PC-9 (cell line): ENCODE data around the gene PDE8A. TPM values are rescaled to one million over a fixed set of nuclear protein-coding genes. Genes with fewer than 3 reads are reported as not detected.
"Not testable (repeated sequence)": the region's sequence is repeated elsewhere in the genome, so short reads cannot be mapped to it uniquely, and the experiment has no call there.

Experiments used
- BruUV-seq: library from RNA; stranded (reverse); fragments of 400-500 nt; replicated peaks from 2 replicates; lab custom pipeline; 2021; lab: Mats Ljungman, UMichigan
- CTCF ChIA-PET: fragments of 300-600 bp; sonication (Branson Sonifier 250); formaldehyde crosslinking; loops from one replicate; lab custom pipeline; 2022; ENCODE audit warnings: antibody characterized with exemption; lab: Charles Lee
- POLR2A ChIA-PET: fragments of 300-600 bp; sonication (Branson Sonifier 250); formaldehyde crosslinking; loops from one replicate; lab custom pipeline; 2022; ENCODE audit warnings: antibody characterized with exemption; ENCODE audit not compliant: unreplicated experiment; lab: Charles Lee
- DNase-seq, 2 experiments: peaks; one replicate each; pipeline versions ENCODE4 v3.0.0 to v3.0.0-alpha.2; 2015 to 2022; ENCODE audit warnings: mixed read lengths in 1 of 2
- H2AFZ ChIP-seq: fragments of 200-600 bp; sonication (generic); 2 replicates; pipeline ENCODE4 v1.8.1; 2017; ENCODE audit warnings: antibody characterized with exemption
- H3F3A ChIP-seq: fragments of 200-600 bp; sonication (generic); 2 replicates; pipeline ENCODE4 v1.8.1; 2017; ENCODE audit warnings: antibody characterized with exemption, mild to moderate bottlenecking, low read depth; ENCODE audit not compliant: insufficient read depth
- H3K27ac ChIP-seq: fragments of 200-600 bp; sonication (generic); 2 replicates; pipeline ENCODE4 v1.6.1; 2016; ENCODE audit warnings: mixed run types
- H3K27me3 ChIP-seq: fragments of 200-600 bp; sonication (generic); 2 replicates; pipeline ENCODE4 v1.6.1; 2016; ENCODE audit warnings: low read depth, mixed run types; ENCODE audit not compliant: insufficient read depth
- H3K36me3 ChIP-seq: fragments of 200-600 bp; sonication (generic); 2 replicates; pipeline ENCODE4 v1.6.1; 2016; ENCODE audit warnings: low read depth, mixed run types
- H3K4me1 ChIP-seq: fragments of 200-600 bp; sonication (generic); replicated peaks from 2 replicates; pipeline ENCODE4 v1.6.1; 2016; ENCODE audit warnings: mixed run types; ENCODE audit not compliant: insufficient read depth
- H3K4me2 ChIP-seq: fragments of 200-600 bp; sonication (generic); 2 replicates; pipeline ENCODE4 v1.6.1; 2017; ENCODE audit warnings: mixed run types
- H3K4me3 ChIP-seq: fragments of 200-600 bp; sonication (generic); 2 replicates; pipeline ENCODE4 v1.6.1; 2016; ENCODE audit warnings: mixed run types
- H3K79me2 ChIP-seq: fragments of 200-600 bp; sonication (generic); 2 replicates; pipeline ENCODE4 v1.6.1; 2017; ENCODE audit warnings: low read depth, mixed run types
- H3K9me2 ChIP-seq: fragments of 200-600 bp; sonication (generic); 2 replicates; pipeline ENCODE4 v1.8.1; 2017; ENCODE audit warnings: mild to moderate bottlenecking; ENCODE audit not compliant: insufficient read depth
- H3K9me3 ChIP-seq: fragments of 200-600 bp; sonication (generic); 2 replicates; pipeline ENCODE4 v1.8.1; 2016; ENCODE audit warnings: low read depth; ENCODE audit not compliant: insufficient read depth
- H4K20me1 ChIP-seq: fragments of 200-600 bp; sonication (generic); 2 replicates; pipeline ENCODE4 v1.8.1; 2017; ENCODE audit not compliant: insufficient read depth
- CTCF ChIP-seq: fragments of 200-600 bp; sonication (generic); conservative IDR thresholded peaks from 2 replicates; pipeline ENCODE4 v1.6.1; 2017; ENCODE audit warnings: mixed run types, antibody characterized with exemption, mild to moderate bottlenecking, moderate library complexity
- EZH2 ChIP-seq: fragments of 200-600 bp; sonication (generic); IDR thresholded peaks from 2 replicates; pipeline ENCODE4 v1.8.0; 2017; ENCODE audit warnings: antibody characterized with exemption, low read depth
- intact Hi-C: fragments of 100-400 bp; cut with micrococcal nuclease; formaldehyde crosslinking; loops from one replicate; pipeline ENCODE4 v1.10.0; 2022; ENCODE audit not compliant: unreplicated experiment
- total RNA-seq: library from RNA; stranded (reverse); gene quantifications from 2 replicates; pipeline ENCODE4 v1.2.3, GENCODE V29; 2021

The PDE8A gene
- total RNA-seq, 1 experiment from 2014 or later, result 47.3 TPM

GRCh38 chr15:85011160-85011571 lies 29.5 kb downstream of the PDE8A start:
- no peaks in the 10 kb centered on the region; the same call in 1 of the 2 replicates for H3F3A ChIP-seq
- peaks cover 82% of the 10 kb centered on the region for H3K79me2 ChIP-seq
- H3K27me3 ChIP-seq, result no peaks in the 10 kb centered on the region
- H3K4me3 ChIP-seq, result no peak overlapping the region
- 0 out of 2 replicates have a peak, but pooled peaks cover 4% of the 10 kb centered on the region for H3K9me3 ChIP-seq
- TF ChIP-seq CTCF (no peak), EZH2 (no peak)
- no peak overlapping the region for H3K27ac ChIP-seq
- H3K4me1 ChIP-seq, result no peaks in the 10 kb centered on the region; the same call in 1 of the 2 replicates
- H3K4me2 ChIP-seq, result no peak overlapping the region
- DNase-seq, result no peak
- H2AFZ ChIP-seq, result no peak overlapping the region
- POLR2A ChIA-PET, result no interaction called here
- no TSS peak for BruUV-seq
- H4K20me1 ChIP-seq, result peaks cover 4% of the 10 kb centered on the region; the same call in 1 of the 2 replicates
- no peaks in the 10 kb centered on the region for H3K36me3 ChIP-seq
- CTCF ChIA-PET, result no interaction called here
- H3K9me2 ChIP-seq, result no peaks in the 10 kb centered on the region
- intact Hi-C loops, result no loop called here

GRCh38 chr15:85011724-85012123 lies 30.1 kb downstream of the PDE8A start:
- H3F3A ChIP-seq, H3K9me2 ChIP-seq, intact Hi-C loops, H4K20me1 ChIP-seq, H3K27ac ChIP-seq, H2AFZ ChIP-seq, H3K27me3 ChIP-seq, CTCF ChIA-PET, H3K36me3 ChIP-seq, POLR2A ChIA-PET, DNase-seq, H3K4me2 ChIP-seq, BruUV-seq, H3K9me3 ChIP-seq, H3K4me1 ChIP-seq, H3K4me3 ChIP-seq: not testable (repeated sequence)
- H3K79me2 ChIP-seq, result peaks cover 82% of the 10 kb centered on the region

GRCh38 chr15:85013785-85014184 lies 32.1 kb downstream of the PDE8A start:
- Histone ChIP-seq H3K36me3 (no peaks in the 10 kb centered on the region), H4K20me1 (peaks cover 4% of the 10 kb centered on the region; the same call in 1 of the 2 replicates), H3K9me3 (0 out of 2 replicates have a peak, but pooled peaks cover 4% of the 10 kb centered on the region), H3K4me3 (no peak overlapping the region), H3K4me1 (no peaks in the 10 kb centered on the region; the same call in 1 of the 2 replicates), H3K79me2 (peaks cover 77% of the 10 kb centered on the region), H3K27ac (no peak overlapping the region), H3F3A (no peaks in the 10 kb centered on the region; the same call in 1 of the 2 replicates), H2AFZ (no peak overlapping the region), H3K27me3 (no peaks in the 10 kb centered on the region), H3K4me2 (no peak overlapping the region), H3K9me2 (no peaks in the 10 kb centered on the region)
- TF ChIP-seq EZH2 (no peak), CTCF (no peak)
- intact Hi-C loops, result no loop called here
- POLR2A ChIA-PET, result interaction anchor here (0.7 kb wide), 1 partner anchor 55 kb away, joined by 3 read pairs; no protein-coding TSS in a partner anchor
- BruUV-seq, result no TSS peak
- CTCF ChIA-PET, result no interaction called here
- DNase-seq, result no peak

- CTCF ChIA-PET, result no interaction called here
- BruUV-seq, result no TSS peak
- H3K79me2 ChIP-seq, result peaks cover 77% of the 10 kb centered on the region
Observed at GRCh38 chr15:85014932-85015331, 33.3 kb downstream of the PDE8A start.

More at GRCh38 chr15:85014932-85015331, 33.3 kb downstream of the PDE8A start:
- Histone ChIP-seq H3K4me2 (no peak overlapping the region), H4K20me1 (peaks cover 4% of the 10 kb centered on the region; the same call in 1 of the 2 replicates), H2AFZ (no peak overlapping the region), H3K27me3 (no peaks in the 10 kb centered on the region), H3K9me2 (no peaks in the 10 kb centered on the region), H3K36me3 (no peaks in the 10 kb centered on the region), H3K4me1 (no peaks in the 10 kb centered on the region; the same call in 1 of the 2 replicates), H3F3A (no peaks in the 10 kb centered on the region; the same call in 1 of the 2 replicates), H3K4me3 (no peak overlapping the region), H3K9me3 (0 out of 2 replicates have a peak, but pooled peaks cover 4% of the 10 kb centered on the region), H3K27ac (no peak overlapping the region)
- TF ChIP-seq CTCF (no peak), EZH2 (no peak)
- POLR2A ChIA-PET, result no interaction called here
- DNase-seq, result no peak
- intact Hi-C loops, result no loop called here
